WTC11 (cell line): ENCODE measurements around the gene PPP1R12B.
"Not testable (repeated sequence)": the region's sequence is repeated elsewhere in the genome, so short reads cannot be mapped to it uniquely, and the experiment has no call there.

ENCODE experiments used
- ESRRA ChIP-seq: sonication (generic); formaldehyde crosslinking; IDR thresholded peaks from 2 replicates; pipeline ENCODE4 v1.8.1; 2022; ENCODE audit warnings: mild to moderate bottlenecking, missing genetic modification reagents, borderline replicate concordance
- FOXK1 ChIP-seq: sonication (generic); formaldehyde crosslinking; IDR thresholded peaks from 2 replicates; pipeline ENCODE4 v1.8.0; 2022; ENCODE audit warnings: mild to moderate bottlenecking, moderate library complexity, missing genetic modification reagents
- ZNF121 ChIP-seq: sonication (generic); formaldehyde crosslinking; IDR thresholded peaks from 2 replicates; pipeline ENCODE4 v1.8.0; 2023; ENCODE audit warnings: missing genetic modification reagents
- ZNF263 ChIP-seq: sonication (generic); formaldehyde crosslinking; IDR thresholded peaks from 2 replicates; pipeline ENCODE4 v1.8.1; 2022; ENCODE audit warnings: low read depth, mild to moderate bottlenecking, moderate library complexity, missing genetic modification reagents
- TF ChIP-seq, protein P1 (sequence below): fragments of 200-600 bp; IDR thresholded peaks from 2 replicates; pipeline ENCODE4 v1.8.0; 2022; ENCODE audit warnings: antibody characterized with exemption

DNA sequence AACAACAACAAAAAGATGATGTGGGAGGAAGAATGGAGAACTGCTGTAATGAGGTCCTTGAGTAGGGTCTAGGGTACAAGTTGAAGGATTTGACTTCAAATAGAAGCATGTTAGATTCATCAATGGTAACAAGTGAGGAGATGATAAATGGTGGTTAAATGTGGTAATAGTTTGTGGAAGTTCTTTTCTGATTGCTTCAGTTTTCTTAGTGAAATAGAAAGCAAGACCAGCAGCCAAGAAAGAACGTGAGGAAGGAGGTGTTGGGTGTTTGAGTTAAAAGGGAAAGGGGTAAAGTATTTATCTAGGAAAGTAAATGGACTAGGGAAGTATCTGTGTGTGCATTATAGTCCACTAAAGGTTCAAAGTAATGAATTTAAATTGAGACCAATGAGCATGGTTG is 177.6 kb downstream of the PPP1R12B start:
- TF ChIP-seq, protein P1, sequence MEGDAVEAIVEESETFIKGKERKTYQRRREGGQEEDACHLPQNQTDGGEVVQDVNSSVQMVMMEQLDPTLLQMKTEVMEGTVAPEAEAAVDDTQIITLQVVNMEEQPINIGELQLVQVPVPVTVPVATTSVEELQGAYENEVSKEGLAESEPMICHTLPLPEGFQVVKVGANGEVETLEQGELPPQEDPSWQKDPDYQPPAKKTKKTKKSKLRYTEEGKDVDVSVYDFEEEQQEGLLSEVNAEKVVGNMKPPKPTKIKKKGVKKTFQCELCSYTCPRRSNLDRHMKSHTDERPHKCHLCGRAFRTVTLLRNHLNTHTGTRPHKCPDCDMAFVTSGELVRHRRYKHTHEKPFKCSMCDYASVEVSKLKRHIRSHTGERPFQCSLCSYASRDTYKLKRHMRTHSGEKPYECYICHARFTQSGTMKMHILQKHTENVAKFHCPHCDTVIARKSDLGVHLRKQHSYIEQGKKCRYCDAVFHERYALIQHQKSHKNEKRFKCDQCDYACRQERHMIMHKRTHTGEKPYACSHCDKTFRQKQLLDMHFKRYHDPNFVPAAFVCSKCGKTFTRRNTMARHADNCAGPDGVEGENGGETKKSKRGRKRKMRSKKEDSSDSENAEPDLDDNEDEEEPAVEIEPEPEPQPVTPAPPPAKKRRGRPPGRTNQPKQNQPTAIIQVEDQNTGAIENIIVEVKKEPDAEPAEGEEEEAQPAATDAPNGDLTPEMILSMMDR: not testable (repeated sequence)
- TF ChIP-seq FOXK1 (CRISPR knock-in tag); ESRRA (CRISPR knock-in tag); ZNF121; ZNF263: not testable (repeated sequence)
